Heart left ventricle (tissue), 16 donors: ENCODE results near the gene LRRC32. TPM values are rescaled to one million over a fixed set of nuclear protein-coding genes. Genes with fewer than 3 reads are reported as not detected.

Experiments
- ATAC-seq, 4 donors: fragments of 200-7000 bp; cut with Tn5 transposase; one replicate each; pipeline ENCODE4 v1.9.1; 2020 to 2022; ENCODE audit warnings: moderate library complexity in 4 of 4, mild to moderate bottlenecking in 3 of 4, moderate number of reproducible peaks in 1 of 4
- DNase-seq, 5 donors: peaks; one replicate each; pipeline ENCODE4 v3.0.0-alpha.2; 2020
- H3K27ac ChIP-seq, 12 donors: fragments of 200-600 bp; sonication (generic) in 4 of 12; one replicate each; pipeline versions ENCODE4 v1.5.0 to v1.8.0; 2016 to 2022; ENCODE audit warnings: mild to moderate bottlenecking in 2 of 12
- H3K27me3 ChIP-seq, 9 donors: fragments of 200-600 bp; sonication (generic) in 2 of 9; one replicate each; pipeline versions ENCODE4 v1.5.1 to v1.8.0; 2016 to 2022; ENCODE audit warnings: mild to moderate bottlenecking in 3 of 9
- H3K36me3 ChIP-seq, 9 donors: fragments of 200-600 bp; sonication (generic) in 2 of 9; one replicate each; pipeline versions ENCODE4 v1.5.0 to v1.8.0; 2018 to 2022; ENCODE audit warnings: mild to moderate bottlenecking in 2 of 9
- H3K4me1 ChIP-seq, 12 donors: fragments of 200-600 bp; sonication (generic) in 4 of 12; one replicate each; pipeline versions ENCODE4 v1.5.0 to v1.8.0; 2016 to 2022; ENCODE audit warnings: mild to moderate bottlenecking in 3 of 12
- H3K4me3 ChIP-seq, 12 donors: fragments of 200-600 bp; sonication (generic) in 4 of 12; one replicate each; pipeline versions ENCODE4 v1.5.0 to v1.8.0; 2017 to 2022; ENCODE audit warnings: mild to moderate bottlenecking in 9 of 12, moderate library complexity in 4 of 12
- H3K9me3 ChIP-seq, 12 donors: fragments of 200-600 bp; sonication (generic) in 4 of 12; one replicate each; pipeline versions ENCODE4 v1.5.0 to v1.8.0; 2016 to 2022; ENCODE audit warnings: mild to moderate bottlenecking in 1 of 12
- POLR2A ChIP-seq, 2 donors: fragments of 450-650 bp; IDR thresholded peaks; one replicate each; pipeline ENCODE4 v1.6.1; 2017; ENCODE audit warnings: antibody characterized with exemption in 2 of 2, mild to moderate bottlenecking in 2 of 2, moderate library complexity in 2 of 2
- WGBS, 4 donors: extraction: QIAGEN DNeasy Blood & Tissue Kit in 2 of 4; methylation state at CpG; one replicate each; pipeline versions ENCODE4 v1.1.5 to v1.1.7; 2013 to 2018; 5-methylcytosine and 5-hydroxymethylcytosine counted together
- intact Hi-C, 10 donors: fragments of 100-400 bp; cut with DNase I; formaldehyde crosslinking; loops; one replicate each; pipeline versions ENCODE4 v1.11.1 to v1.14.2; 2022
- polyA plus RNA-seq, 2 donors: library from polyadenylated mRNA; stranded (reverse); fragments of 200-250 nt; gene quantifications; one replicate each; pipeline ENCODE4 v1.2.3, GENCODE V29; 2013
- total RNA-seq, 9 donors: library from RNA; depleted of rRNA in 2 of 9; stranded (reverse); fragments of >200 nt in 2 of 9; fragmentation: NEBNext Ultra II Directional in 3 of 9; extraction: Animal tissue kit (Norgen Biotek cat#: 25700) in 3 of 9; gene quantifications; one replicate each; pipeline versions ENCODE4 v1.1.0 to v1.2.4, GENCODE V29; 2016 to 2023
- TF ChIP-seq, protein P1 (sequence below), 12 donors: fragments of 200-600 bp; sonication (generic) in 4 of 12; IDR thresholded peaks; one replicate each; pipeline versions ENCODE4 v1.5.0 to v1.8.0; 2018 to 2022; ENCODE audit warnings: antibody characterized with exemption in 12 of 12, mild to moderate bottlenecking in 5 of 12
- donor health status: ischemic (EF 13 %, LVEDD 7.1; RV severe dilation, severe dysfunction).
- donor health status: healthy with polysubstance abuse.
- donor health status: DM: no; HTN: yes; CAD: no.
- donor health status: DM: no; HTN: no; CAD: no.
- donor health status: ischemic (EF 25% LVEDD 6.9; RV normal size, moderate dysfunction).
- donor health status: ischemic (EF 25% LVEDD 5.7; RV mildly dilated, moderate dysfunction).
- donor health status: healthy.
- donor health status: DM: yes; HTN: yes; CAD: no.
- donor health status: ischemic (EF 35%, LVEDD 5.7; RV mildly dilated, moderate dysfunction).
- donor health status: nonischemic (EF 11% LVEDD 7.7; RV severe dilation, severe dysfunction).
- donor health status: DM: yes; HTN: yes; CAD: no.
- donor health status: PGD.
- donor health status: ischemic (EF 29% LVEDD 5.4; RV normal size, mild dysfunction).
- donor health status: nonischemic (EF 23%, LVEDD 6.1; RV moderate dilation, normal function).

The LRRC32 gene
- total and polyA plus RNA-seq, 11 donors: 20.1 to 79.0 (median 44.6) TPM

DNA sequence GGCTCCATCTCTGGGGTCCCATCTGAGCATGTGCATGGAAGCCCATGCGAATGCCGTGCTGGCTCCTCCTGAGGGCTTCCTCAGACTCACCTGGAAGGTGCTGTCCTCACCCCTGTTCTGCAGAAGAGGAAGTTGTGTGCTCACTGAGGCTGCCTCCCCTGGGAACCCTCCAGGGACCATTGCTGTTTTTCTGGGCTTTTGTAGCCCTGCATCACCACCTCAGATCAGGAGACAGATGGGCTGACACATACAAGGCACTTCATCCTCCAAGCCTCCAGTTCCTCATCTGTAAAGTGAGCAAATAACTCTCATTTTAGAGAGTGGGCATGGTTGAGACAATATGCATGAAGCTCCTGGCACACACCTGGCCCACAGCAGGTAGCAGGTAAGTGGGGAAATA, 12.1 kb upstream of the LRRC32 start:
- Histone ChIP-seq H3K9me3 (no peaks in the 10 kb centered on the region), H3K27ac (no peak overlapping the region), H3K36me3 (no peaks in the 10 kb centered on the region), H3K27me3 (no peaks in the 10 kb centered on the region), H3K4me1 (peaks cover 0 to 14% (median 5%) of the 10 kb centered on the region in 12 donors), H3K4me3 (no peak overlapping the region)
- intact Hi-C loops: loop anchor here in 5 of 10 donors (5.0 to 10.0 kb wide), 4 partner anchors 85 to 478 kb away; partner anchors contain the start of gene WNT11 (in 2 of the 5)
- TF ChIP-seq, protein P1, sequence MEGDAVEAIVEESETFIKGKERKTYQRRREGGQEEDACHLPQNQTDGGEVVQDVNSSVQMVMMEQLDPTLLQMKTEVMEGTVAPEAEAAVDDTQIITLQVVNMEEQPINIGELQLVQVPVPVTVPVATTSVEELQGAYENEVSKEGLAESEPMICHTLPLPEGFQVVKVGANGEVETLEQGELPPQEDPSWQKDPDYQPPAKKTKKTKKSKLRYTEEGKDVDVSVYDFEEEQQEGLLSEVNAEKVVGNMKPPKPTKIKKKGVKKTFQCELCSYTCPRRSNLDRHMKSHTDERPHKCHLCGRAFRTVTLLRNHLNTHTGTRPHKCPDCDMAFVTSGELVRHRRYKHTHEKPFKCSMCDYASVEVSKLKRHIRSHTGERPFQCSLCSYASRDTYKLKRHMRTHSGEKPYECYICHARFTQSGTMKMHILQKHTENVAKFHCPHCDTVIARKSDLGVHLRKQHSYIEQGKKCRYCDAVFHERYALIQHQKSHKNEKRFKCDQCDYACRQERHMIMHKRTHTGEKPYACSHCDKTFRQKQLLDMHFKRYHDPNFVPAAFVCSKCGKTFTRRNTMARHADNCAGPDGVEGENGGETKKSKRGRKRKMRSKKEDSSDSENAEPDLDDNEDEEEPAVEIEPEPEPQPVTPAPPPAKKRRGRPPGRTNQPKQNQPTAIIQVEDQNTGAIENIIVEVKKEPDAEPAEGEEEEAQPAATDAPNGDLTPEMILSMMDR (IDR thresholded peaks at IDR 0.05): no peak
- no peak for TF ChIP-seq POLR2A (IDR thresholded peaks at IDR 0.05)
- 96 to 100% (median 97%) methylated on average over 2 of the region's 2 CpGs; no CpG with 5 or more reads in 1 of the 4 donors for WGBS, 4 donors
- no peak for DNase-seq
- no peak for ATAC-seq

DNA sequence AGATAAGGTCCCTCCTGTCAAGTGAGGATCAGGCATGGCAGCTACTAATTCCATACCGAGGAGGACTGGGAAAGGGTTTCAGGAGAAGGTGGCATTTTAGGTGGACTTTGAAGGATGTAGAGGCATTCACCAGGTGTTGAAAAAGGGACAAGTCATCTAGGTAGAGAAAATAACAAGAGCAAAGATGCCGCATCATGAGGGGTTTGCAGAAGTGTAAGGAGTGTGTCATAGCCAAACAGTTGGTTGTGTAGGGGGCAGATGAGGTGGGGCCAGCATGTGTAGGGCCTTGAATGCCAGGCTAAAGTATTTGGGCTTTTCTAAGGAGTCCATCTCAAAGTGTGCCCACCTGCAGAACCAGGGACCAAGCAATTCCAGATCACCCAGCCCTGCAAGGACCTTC, 11.6 kb upstream of the LRRC32 start:
- TF ChIP-seq POLR2A (IDR thresholded peaks at IDR 0.05): no peak
- TF ChIP-seq, protein P1 (IDR thresholded peaks at IDR 0.05): no peak

DNA sequence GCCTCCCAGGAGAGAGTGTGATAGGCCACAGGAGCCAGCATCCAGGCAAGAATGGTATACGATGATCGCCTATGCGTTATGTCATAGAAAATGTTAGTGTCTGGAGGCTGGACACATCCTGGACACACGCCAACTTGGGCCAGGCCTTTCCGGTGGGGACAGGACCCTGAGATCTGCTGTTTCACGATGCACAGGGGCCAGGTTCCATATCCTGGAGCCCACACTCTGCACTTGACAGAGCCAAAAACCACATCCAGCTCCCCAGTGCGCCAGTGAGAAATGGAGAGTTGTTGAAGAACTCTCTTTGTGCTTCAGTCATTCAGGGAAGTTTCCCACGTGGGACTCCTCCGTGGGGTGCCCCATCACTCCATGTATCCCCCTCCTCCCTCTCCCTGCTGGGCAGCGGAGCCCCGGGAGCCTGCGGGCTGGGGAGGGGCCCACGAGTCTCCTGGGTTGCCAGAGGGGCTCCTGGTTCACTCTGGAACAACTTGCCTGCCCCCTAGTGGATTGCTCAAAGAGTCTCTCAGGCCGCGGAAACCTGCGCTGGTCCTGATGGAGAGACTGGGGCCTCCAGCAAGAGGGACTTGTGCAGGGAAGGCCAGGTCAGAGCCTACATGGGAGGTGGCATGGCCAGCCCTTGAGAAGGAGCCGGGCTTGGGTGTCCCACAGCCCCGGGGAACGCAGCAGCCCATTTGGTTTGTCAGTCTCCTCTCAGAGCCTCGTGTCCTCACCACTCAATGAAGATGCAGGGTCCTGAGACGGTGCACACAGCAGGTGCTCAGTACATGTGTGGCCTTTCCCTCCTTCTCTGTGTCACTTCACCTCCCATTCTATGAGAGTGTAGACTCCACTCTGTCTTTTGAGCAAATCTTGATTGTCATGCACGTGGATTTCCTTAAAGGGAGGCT, 10.2 kb upstream of the LRRC32 start:
- Histone ChIP-seq H3K36me3 (no peaks in the 10 kb centered on the region), H3K27ac (peak overlapping the region in 1 of 12 donors; percentile 20), H3K4me3 (peak overlapping the region in 1 of 12 donors; percentile 0), H3K4me1 (peaks cover 0 to 17% (median 5%) of the 10 kb centered on the region in 12 donors), H3K27me3 (no peaks in the 10 kb centered on the region), H3K9me3 (no peaks in the 10 kb centered on the region)
- peak; percentile 60 to 89 (median 81) for ATAC-seq
- WGBS, 4 donors: 32 to 55% (median 33%) methylated on average over 12 to 22 of the region's 22 CpGs
- intact Hi-C loops: loop anchor here (1.0 to 10.0 kb wide), 9 partner anchors 82 to 476 kb away; partner anchors contain the start of gene WNT11 (in 2 of the 10)
- DNase-seq: peak; percentile 76 to 84 (median 78)
- TF ChIP-seq POLR2A (IDR thresholded peaks at IDR 0.05): no peak
- TF ChIP-seq, protein P1 (IDR thresholded peaks at IDR 0.05): peak; percentile 79 to 95 (median 86)

More for the DNA sequence above, 11.6 kb upstream of the LRRC32 start:
- Histone ChIP-seq H3K27me3 (no peaks in the 10 kb centered on the region), H3K36me3 (no peaks in the 10 kb centered on the region), H3K4me3 (no peak overlapping the region), H3K4me1 (peaks cover 0 to 17% (median 8%) of the 10 kb centered on the region in 12 donors), H3K9me3 (no peaks in the 10 kb centered on the region), H3K27ac (no peak overlapping the region)
- WGBS, 4 donors: 93 to 98% (median 95%) methylated on average over 2 of the region's 2 CpGs
- intact Hi-C loops: loop anchor here in 5 of 10 donors (5.0 to 10.0 kb wide), 4 partner anchors 85 to 477 kb away; partner anchors contain the start of gene WNT11 (in 2 of the 5)
- DNase-seq (no peak), ATAC-seq (no peak)

DNA sequence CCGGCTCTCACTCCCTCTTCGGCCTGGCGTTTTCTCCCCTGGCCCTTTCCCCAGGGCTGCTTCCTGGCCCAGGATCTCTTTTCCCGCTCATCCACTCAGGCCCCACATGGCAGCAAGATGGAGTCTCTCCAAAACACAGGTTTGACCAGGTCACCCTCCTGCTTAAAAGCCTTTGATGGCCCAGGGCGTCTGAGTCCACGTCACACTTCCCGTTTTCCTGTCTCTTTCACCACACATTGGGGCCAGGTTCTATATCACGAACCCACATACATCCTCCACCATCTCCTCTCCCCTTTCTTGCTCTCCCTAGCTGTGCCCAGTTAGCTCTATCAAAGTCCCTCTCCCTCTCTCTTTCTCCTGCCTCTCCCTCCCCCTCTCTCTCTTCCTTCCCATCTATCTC, 7.8 kb upstream of the LRRC32 start:
- Histone ChIP-seq H3K4me3 (no peak overlapping the region), H3K9me3 (no peaks in the 10 kb centered on the region), H3K27ac (no peak overlapping the region), H3K27me3 (no peaks in the 10 kb centered on the region), H3K36me3 (no peaks in the 10 kb centered on the region), H3K4me1 (peaks cover 0 to 26% (median 6%) of the 10 kb centered on the region in 12 donors)
- TF ChIP-seq, protein P1 (IDR thresholded peaks at IDR 0.05): no peak
- TF ChIP-seq POLR2A (IDR thresholded peaks at IDR 0.05): no peak
- intact Hi-C loops: loop anchor here in 3 of 10 donors (5.0 kb wide), 4 partner anchors 121 to 471 kb away; partner anchors contain the start of gene WNT11 (in 1 of the 3)
- WGBS, 4 donors: 81 to 90% (median 85%) methylated on average over 8 of the region's 8 CpGs
- DNase-seq: no peak
- ATAC-seq: no peak
